Loucy (cell line): ENCODE data around the gene CEACAM7.

Experiments used
- CTCF ChIP-seq: fragments of 200-600 bp; sonication (generic); conservative IDR thresholded peaks from 2 replicates; pipeline ENCODE4 v1.5.1; 2014; ENCODE audit warnings: mild to moderate bottlenecking, antibody characterized with exemption, low read length
- EZH2phosphoT487 ChIP-seq: fragments of 200-600 bp; IDR thresholded peaks from 2 replicates; pipeline ENCODE4 v1.6.1; 2018; ENCODE audit warnings: antibody characterized with exemption, mild to moderate bottlenecking, moderate library complexity, borderline replicate concordance

- TF ChIP-seq CTCF = no peak
- TF ChIP-seq EZH2phosphoT487 = no peak
These were observed 63.1 kb downstream of the CEACAM7 start for GRCh38 chr19:41624937-41625336.
